ENCODE measurements around the gene MAPK8. TPM values are rescaled to one million over a fixed set of nuclear protein-coding genes. Genes with fewer than 3 reads are reported as not detected.

Gene MAPK8
- total and polyA plus RNA-seq, 2 of the 4 experiments (the other 2 are of a cell fraction), result 41.5 to 54.7 TPM

GRCh38 chr10:48481385-48481784, 174.9 kb downstream of the MAPK8 start:
- no CpG with 5 or more reads among the region's 2 CpGs for WGBS, 2 experiments (ENCODE audit: extremely low coverage in 2 of 2, insufficient read length in 1 of 2)
- Histone ChIP-seq H4K5ac (ENCODE audit: low read depth, low read length) (no peak overlapping the region), H3K56ac (ENCODE audit: extremely low read depth, insufficient read depth, low read length) (no peak overlapping the region), H4K91ac (ENCODE audit: insufficient read depth, low read depth, low read length) (no peak overlapping the region), H4K8ac (ENCODE audit: low read depth in 2 of 2, low read length in 2 of 2) (no peak overlapping the region), H2AK5ac (ENCODE audit: low read depth, low read length) (no peak overlapping the region), H2BK5ac (ENCODE audit: low read depth, low read length, poor library complexity, severe bottlenecking) (no peak overlapping the region), H3K4me2 (ENCODE audit: low read depth, low read length) (no peak overlapping the region), H3K27ac (ENCODE audit: insufficient read depth, low read length) (no peak overlapping the region), H3K27me3 (ENCODE audit: control insufficient read depth, insufficient read depth, low read length) (no peaks in the 10 kb centered on the region), H3K23ac (ENCODE audit: low read depth, low read length) (no peak overlapping the region), H3K79me1 (ENCODE audit: low read depth in 1 of 2, low read length in 2 of 2) (peaks cover 17 to 53% of the 10 kb centered on the region in 2 experiments; a peak in 3 of 4 replicates), H2BK20ac (ENCODE audit: low read depth, low read length) (no peak overlapping the region), H2BK120ac (ENCODE audit: low read depth, low read length) (no peak overlapping the region), H2AFZ (replicated peaks; ENCODE audit: low read length, poor library complexity) (no peak overlapping the region), H4K20me1 (ENCODE audit: insufficient read depth, low read length) (peaks cover 9% of the 10 kb centered on the region; the same call in 1 of the 2 replicates), H3K4ac (ENCODE audit: low read depth, low read length) (no peak overlapping the region), H3K18ac (ENCODE audit: low read depth, low read length) (no peak overlapping the region), H3K9me3 (ENCODE audit: control insufficient read depth, insufficient read depth, low read length) (no peaks in the 10 kb centered on the region), H3K36me3 (ENCODE audit: control insufficient read depth, insufficient read depth, low read length) (peaks cover 5% of the 10 kb centered on the region), H2AK9ac (replicated peaks; ENCODE audit: low read depth, low read length, poor library complexity) (no peak overlapping the region), H3K4me1 (ENCODE audit: control insufficient read depth, insufficient read depth, low read length) (no peaks in the 10 kb centered on the region), H2BK15ac (ENCODE audit: low read depth, low read length) (no peak overlapping the region), H3K4me3 (ENCODE audit: insufficient read depth, low read depth, low read length) (no peak overlapping the region), H3K9me1 (ENCODE audit: insufficient read depth, low read length) (0 out of 2 replicates have a peak, but pooled peaks cover 2% of the 10 kb centered on the region), H3K9ac (ENCODE audit: low read depth, low read length) (no peak overlapping the region), H3K14ac (replicated peaks; ENCODE audit: low read depth, low read length) (no peak overlapping the region)
- dilution Hi-C loops (cut with HindIII; ENCODE audit: low sequenced_read_pairs, unreplicated experiment), result no loop called here
- intact Hi-C loops (cut with micrococcal nuclease), result no loop called here
- no TSS peak for BruUV-seq (replicated peaks)
- POLR2A ChIA-PET (ENCODE audit: unreplicated experiment), result no interaction called here
- CTCF ChIA-PET, result no interaction called here
- in situ Hi-C loops (cut with MboI; ENCODE audit: low sequenced_read_pairs), result no loop called here
- ATAC-seq (ENCODE audit: low read depth) (no peak), DNase-seq (no peak)
- TF ChIP-seq, protein P1, sequence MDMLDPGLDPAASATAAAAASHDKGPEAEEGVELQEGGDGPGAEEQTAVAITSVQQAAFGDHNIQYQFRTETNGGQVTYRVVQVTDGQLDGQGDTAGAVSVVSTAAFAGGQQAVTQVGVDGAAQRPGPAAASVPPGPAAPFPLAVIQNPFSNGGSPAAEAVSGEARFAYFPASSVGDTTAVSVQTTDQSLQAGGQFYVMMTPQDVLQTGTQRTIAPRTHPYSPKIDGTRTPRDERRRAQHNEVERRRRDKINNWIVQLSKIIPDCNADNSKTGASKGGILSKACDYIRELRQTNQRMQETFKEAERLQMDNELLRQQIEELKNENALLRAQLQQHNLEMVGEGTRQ (IDR thresholded peaks at IDR 0.05; ENCODE audit: low read depth, low read length), result no peak
- TF ChIP-seq NFE2L2 (IDR thresholded peaks at IDR 0.05; ENCODE audit: low read depth, low read length), result no peak
- TF ChIP-seq CEBPB (IDR thresholded peaks at IDR 0.05; ENCODE audit: low read depth, low read length), result no peak
- TF ChIP-seq BHLHE40 (IDR thresholded peaks at IDR 0.05; ENCODE audit: low read depth, low read length), result no peak
- TF ChIP-seq MXI1 (IDR thresholded peaks at IDR 0.05; ENCODE audit: borderline replicate concordance, low read depth, low read length), result no peak
- TF ChIP-seq RCOR1 (IDR thresholded peaks at IDR 0.05; ENCODE audit: insufficient replicate concordance, low read length), result no peak
- no peak for TF ChIP-seq FOS (IDR thresholded peaks at IDR 0.05; ENCODE audit: low read depth, low read length)
- TF ChIP-seq CHD1 (IDR thresholded peaks at IDR 0.05; ENCODE audit: low read depth, low read length), result no peak
- no peak for TF ChIP-seq POLR2A (IDR thresholded peaks at IDR 0.05; ENCODE audit: low read depth, low read length)
- TF ChIP-seq MAZ (IDR thresholded peaks at IDR 0.05; ENCODE audit: borderline replicate concordance, low read depth, low read length), result no peak
- no peak for TF ChIP-seq MAFK (IDR thresholded peaks at IDR 0.05; ENCODE audit: low read depth, low read length)
- TF ChIP-seq, protein P2, sequence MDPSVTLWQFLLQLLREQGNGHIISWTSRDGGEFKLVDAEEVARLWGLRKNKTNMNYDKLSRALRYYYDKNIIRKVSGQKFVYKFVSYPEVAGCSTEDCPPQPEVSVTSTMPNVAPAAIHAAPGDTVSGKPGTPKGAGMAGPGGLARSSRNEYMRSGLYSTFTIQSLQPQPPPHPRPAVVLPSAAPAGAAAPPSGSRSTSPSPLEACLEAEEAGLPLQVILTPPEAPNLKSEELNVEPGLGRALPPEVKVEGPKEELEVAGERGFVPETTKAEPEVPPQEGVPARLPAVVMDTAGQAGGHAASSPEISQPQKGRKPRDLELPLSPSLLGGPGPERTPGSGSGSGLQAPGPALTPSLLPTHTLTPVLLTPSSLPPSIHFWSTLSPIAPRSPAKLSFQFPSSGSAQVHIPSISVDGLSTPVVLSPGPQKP (IDR thresholded peaks at IDR 0.05; ENCODE audit: borderline replicate concordance, low read depth, low read length), result no peak
- no peak for TF ChIP-seq RFX5 (IDR thresholded peaks at IDR 0.05; ENCODE audit: low read depth, low read length)
- TF ChIP-seq CTCF (conservative IDR thresholded peaks at IDR 0.05; ENCODE audit: low read depth, low read length), result no peak
- TF ChIP-seq RAD21 (IDR thresholded peaks at IDR 0.05; ENCODE audit: low read length), result no peak
- TF ChIP-seq SMC3 (IDR thresholded peaks at IDR 0.05; ENCODE audit: low read depth, low read length), result no peak

Data from IMR-90 (cell line).